CD14-positive monocyte (primary cell): ENCODE data around the gene MFAP1. TPM values are rescaled to one million over a fixed set of nuclear protein-coding genes. Genes with fewer than 3 reads are reported as not detected.

ENCODE experiments used
- DNase-seq, 3 donors: peaks; one replicate each; pipeline ENCODE4 v3.0.0-alpha.2; 2011 to 2022
- H2AFZ ChIP-seq: 2 replicates; pipeline ENCODE4 v1.6.0; 2012; ENCODE audit warnings: mild to moderate bottlenecking, low read depth, low read length, inconsistent platforms; ENCODE audit not compliant: insufficient read depth, poor library complexity, severe bottlenecking
- H3K27ac ChIP-seq, 2 donors: 1 replicate in 1 of 2; 2 replicates in 1 of 2; pipeline ENCODE4 v1.5.1; 2012 to 2013; ENCODE audit warnings: low read length in 2 of 2, control low read depth in 1 of 2, inconsistent platforms in 1 of 2, low read depth in 1 of 2, mild to moderate bottlenecking in 1 of 2
- H3K27me3 ChIP-seq, 2 donors: one replicate each; pipeline versions ENCODE4 v1.6.0 to v1.6.1; 2011 to 2013; ENCODE audit warnings: low read length in 2 of 2; ENCODE audit not compliant: control insufficient read depth in 2 of 2, insufficient read depth in 2 of 2
- H3K36me3 ChIP-seq, 2 donors: replicated peaks in 1 of 2; 1 replicate in 1 of 2; 2 replicates in 1 of 2; pipeline versions ENCODE4 v1.5.1 to v1.6.1; 2012 to 2013; ENCODE audit warnings: low read length in 2 of 2, control low read depth in 1 of 2, inconsistent platforms in 1 of 2, mild to moderate bottlenecking in 1 of 2; ENCODE audit not compliant: insufficient read depth in 2 of 2, control insufficient read depth in 1 of 2
- H3K4me1 ChIP-seq, 2 donors: 1 replicate in 1 of 2; 2 replicates in 1 of 2; pipeline versions ENCODE4 v1.5.1 to v1.6.1; 2012 to 2013; ENCODE audit warnings: low read length in 2 of 2, control low read depth in 1 of 2, inconsistent platforms in 1 of 2, mild to moderate bottlenecking in 1 of 2, moderate library complexity in 1 of 2; ENCODE audit not compliant: insufficient read depth in 2 of 2, control insufficient read depth in 1 of 2
- H3K4me2 ChIP-seq: replicated peaks from 2 replicates; pipeline ENCODE3; 2012; ENCODE audit warnings: low read length, moderate library complexity, mild to moderate bottlenecking; ENCODE audit not compliant: poor library complexity, severe bottlenecking; ENCODE audit errors: extremely low read depth
- H3K4me3 ChIP-seq, 3 experiments: fragments of 200-600 bp in 1 of 3; sonication (generic) in 1 of 3; replicated peaks in 1 of 3; 1 replicate in 2 of 3; 2 replicates in 1 of 3; pipeline ENCODE4 v1.5.1; 2011 to 2013; ENCODE audit warnings: low read length in 3 of 3, mild to moderate bottlenecking in 3 of 3, control low read depth in 2 of 3, low read depth in 2 of 3, inconsistent platforms in 1 of 3, moderate library complexity in 1 of 3
- H3K79me2 ChIP-seq: 2 replicates; pipeline ENCODE4 v1.6.0; 2012; ENCODE audit warnings: mild to moderate bottlenecking, control low read depth, inconsistent platforms, low read length, moderate library complexity; ENCODE audit not compliant: insufficient read depth
- H3K9ac ChIP-seq: 2 replicates; pipeline ENCODE4 v1.6.0; 2017; ENCODE audit warnings: low read length, mild to moderate bottlenecking; ENCODE audit not compliant: insufficient read depth, poor library complexity, severe bottlenecking
- H3K9me3 ChIP-seq, 2 donors: replicated peaks in 1 of 2; 1 replicate in 1 of 2; 2 replicates in 1 of 2; pipeline versions ENCODE4 v1.5.1 to v1.6.1; 2012 to 2013; ENCODE audit warnings: low read length in 2 of 2, control low read depth in 1 of 2; ENCODE audit not compliant: control insufficient read depth in 1 of 2, insufficient read depth in 1 of 2
- H4K20me1 ChIP-seq: 2 replicates; pipeline ENCODE4 v1.6.0; 2012; ENCODE audit warnings: mild to moderate bottlenecking, low read length, control low read depth, moderate library complexity; ENCODE audit not compliant: insufficient read depth
- H3K27ac Mint-ChIP-seq, 7 donors: one replicate each; pipeline ENCODE4 v1.8.0; 2020; ENCODE audit warnings: mild to moderate bottlenecking in 7 of 7, mixed read lengths in 7 of 7, moderate library complexity in 6 of 7, inconsistent platforms in 2 of 7
- H3K27me3 Mint-ChIP-seq, 3 donors: one replicate each; pipeline ENCODE4 v1.8.0; 2021 to 2022; ENCODE audit warnings: low read depth in 3 of 3, mild to moderate bottlenecking in 3 of 3, mixed read lengths in 3 of 3, moderate library complexity in 3 of 3, inconsistent platforms in 1 of 3
- H3K36me3 Mint-ChIP-seq, 2 donors: one replicate each; pipeline ENCODE4 v1.8.0; 2020; ENCODE audit warnings: mixed read lengths in 2 of 2, inconsistent platforms in 1 of 2, mild to moderate bottlenecking in 1 of 2
- H3K4me1 Mint-ChIP-seq: one replicate; pipeline ENCODE4 v1.8.0; 2020; ENCODE audit warnings: mild to moderate bottlenecking, mixed read lengths
- H3K4me3 Mint-ChIP-seq, 2 donors: one replicate each; pipeline ENCODE4 v1.8.0; 2020; ENCODE audit warnings: mild to moderate bottlenecking in 2 of 2, mixed read lengths in 2 of 2, moderate library complexity in 1 of 2
- H3K9me3 Mint-ChIP-seq, 7 donors: one replicate each; pipeline ENCODE4 v1.8.0; 2020 to 2022; ENCODE audit warnings: mixed read lengths in 7 of 7, mild to moderate bottlenecking in 6 of 7, moderate library complexity in 6 of 7, inconsistent platforms in 2 of 7
- CTCF ChIP-seq: fragments of 200-600 bp; IDR thresholded peaks from one replicate; pipeline ENCODE4 v1.8.0; 2022; ENCODE audit warnings: antibody characterized with exemption, mild to moderate bottlenecking
- WGBS: methylation state at CpG from one replicate; pipeline ENCODE4 v1.1.5; 2013; ENCODE audit warnings: missing lambda C conversion rate; ENCODE audit not compliant: insufficient coverage; 5-methylcytosine and 5-hydroxymethylcytosine counted together
- intact Hi-C, 2 donors: fragments of 100-400 bp; cut with micrococcal nuclease; formaldehyde crosslinking; loops; one replicate each; pipeline versions ENCODE4 v1.15.0 to v1.15.1; 2023
- polyA plus RNA-seq, 3 donors: library from polyadenylated mRNA; depleted of rRNA in 1 of 3; unstranded in 2 of 3; stranded (reverse) in 1 of 3; fragments of 300-500 nt in 2 of 3; fragments of >200 nt in 1 of 3; fragmentation: Illumina TruSeq in 2 of 3; gene quantifications; 1 replicate in 2 of 3; 2 replicates in 1 of 3; pipeline ENCODE4 v1.2.3, GENCODE V29; 2012 to 2021

The MFAP1 gene
- polyA plus RNA-seq, 3 donors = 2.6 to 3.7 (median 3.7) TPM

DNA sequence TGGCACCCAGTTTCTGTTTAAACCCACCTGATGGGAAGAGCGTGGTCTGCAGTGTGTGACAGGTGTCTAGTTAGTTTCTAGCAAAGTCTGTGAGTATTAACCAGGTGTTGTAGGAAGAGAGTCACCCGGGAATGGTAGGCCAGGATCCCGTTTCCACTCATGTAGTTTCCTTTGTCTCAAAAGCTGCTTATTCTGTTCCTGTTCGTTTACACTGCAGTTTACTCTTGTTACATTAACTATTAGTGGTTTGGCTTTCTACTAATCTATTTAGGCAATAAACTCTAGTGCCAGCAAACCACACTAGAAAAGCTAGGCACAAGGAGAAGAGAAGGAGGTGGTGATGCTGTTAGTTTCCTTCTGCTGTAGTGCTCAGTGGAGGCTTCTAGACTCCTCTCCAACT is 35.1 kb upstream of the MFAP1 start:
- Mint-ChIP-seq H3K9me3 (peaks cover 0 to 2% (median 0%) of the 10 kb centered on the region in 7 donors), H3K36me3 (peaks cover 25 to 61% of the 10 kb centered on the region in 2 donors), H3K4me3 (no peak overlapping the region), H3K27ac (no peak overlapping the region), H3K27me3 (peaks cover 0 to 3% (median 0%) of the 10 kb centered on the region in 3 donors), H3K4me1 (no peaks in the 10 kb centered on the region)
- Histone ChIP-seq H3K36me3 (peaks cover 20 to 58% of the 10 kb centered on the region in 2 donors), H3K27me3 (no peaks in the 10 kb centered on the region), H3K27ac (no peak overlapping the region), H3K4me2 (no peak overlapping the region), H4K20me1 (no peaks in the 10 kb centered on the region), H3K79me2 (no peaks in the 10 kb centered on the region), H3K4me3 (no peak overlapping the region), H3K9me3 (no peaks in the 10 kb centered on the region), H2AFZ (no peak overlapping the region), H3K9ac (no peak overlapping the region), H3K4me1 (no peaks in the 10 kb centered on the region)
- WGBS = 100% methylated on average over 1 of the region's 4 CpGs
- intact Hi-C loops = no loop called here
- no peak for DNase-seq
- TF ChIP-seq CTCF = no peak

GRCh38 chr15:43854801-43855200 is 30.3 kb upstream of the MFAP1 start:
- H3K4me2 ChIP-seq = no peak overlapping the region
- peaks cover 15 to 55% of the 10 kb centered on the region in 2 donors for H3K36me3 ChIP-seq
- H3K27me3 ChIP-seq = no peaks in the 10 kb centered on the region
- peaks cover 0 to 2% (median 0%) of the 10 kb centered on the region in 7 donors for H3K9me3 Mint-ChIP-seq
- peaks cover 0 to 3% (median 0%) of the 10 kb centered on the region in 3 donors for H3K27me3 Mint-ChIP-seq
- H3K4me1 ChIP-seq = no peaks in the 10 kb centered on the region
- intact Hi-C loops = no loop called here
- H3K9ac ChIP-seq = no peak overlapping the region
- WGBS = no CpG with 5 or more reads among the region's 6 CpGs
- H3K9me3 ChIP-seq = no peaks in the 10 kb centered on the region
- no peak for TF ChIP-seq CTCF
- H4K20me1 ChIP-seq = no peaks in the 10 kb centered on the region
- no peak overlapping the region for H3K4me3 Mint-ChIP-seq
- no peak overlapping the region for H3K27ac ChIP-seq
- no peak overlapping the region for H3K4me3 ChIP-seq
- no peaks in the 10 kb centered on the region for H3K79me2 ChIP-seq
- peak overlapping the region in 2 of 7 donors; percentile 25 to 50 for H3K27ac Mint-ChIP-seq
- no peak overlapping the region for H2AFZ ChIP-seq
- DNase-seq = peak in 1 of 3 donors; percentile 5
- H3K4me1 Mint-ChIP-seq = no peaks in the 10 kb centered on the region
- H3K36me3 Mint-ChIP-seq = peaks cover 28 to 57% of the 10 kb centered on the region in 2 donors
